Activated naive CD4-positive, alpha-beta T cell treated with anti-CD3 and anti-CD28 coated beads for 36 hours (primary cell): ENCODE measurements around the gene ISX. TPM values are rescaled to one million over a fixed set of nuclear protein-coding genes. Genes with fewer than 3 reads are reported as not detected.

Source experiments
- CTCF ChIA-PET: fragments of 350-600 bp; sonication (Branson Sonifier 250); formaldehyde crosslinking; loops from one replicate; lab custom pipeline; 2021; ENCODE audit warnings: antibody characterized with exemption; lab: Charles Lee
- DNase-seq: peaks from one replicate; pipeline ENCODE4 v3.0.0-alpha.2; 2020
- H3K27ac Mint-ChIP-seq: one replicate; pipeline ENCODE4 v1.8.0; 2021; ENCODE audit warnings: mild to moderate bottlenecking, mixed read lengths
- H3K27me3 Mint-ChIP-seq: one replicate; pipeline ENCODE4 v1.8.0; 2021; ENCODE audit warnings: low read depth, mixed read lengths
- H3K36me3 Mint-ChIP-seq: one replicate; pipeline ENCODE4 v1.8.0; 2021; ENCODE audit warnings: low read depth, mixed read lengths
- H3K4me1 Mint-ChIP-seq: one replicate; pipeline ENCODE4 v1.8.0; 2021; ENCODE audit warnings: low read depth, mixed read lengths
- H3K4me3 Mint-ChIP-seq: one replicate; pipeline ENCODE4 v1.8.0; 2021; ENCODE audit warnings: mild to moderate bottlenecking, moderate library complexity, mixed read lengths
- H3K9me3 Mint-ChIP-seq: one replicate; pipeline ENCODE4 v1.8.0; 2021; ENCODE audit warnings: mixed read lengths
- intact Hi-C: fragments of 100-400 bp; cut with micrococcal nuclease; formaldehyde crosslinking; loops from one replicate; pipeline ENCODE4 v1.15.1; 2023
- total RNA-seq, 2 experiments: library from RNA; stranded (reverse); gene quantifications; one replicate each; pipeline ENCODE4 v1.2.3, GENCODE V29; 2021

ISX gene
- total RNA-seq, 2 experiments from 2014 or later = not detected

GRCh38 chr22:35116269-35116668 lies 50.3 kb downstream of the ISX start:
- H3K36me3 Mint-ChIP-seq = no peaks in the 10 kb centered on the region

GRCh38 chr22:35116817-35117216 lies 50.9 kb downstream of the ISX start:
- H3K9me3 Mint-ChIP-seq = no peaks in the 10 kb centered on the region
- no peak overlapping the region for H3K27ac Mint-ChIP-seq
- CTCF ChIA-PET = interaction anchor here (1.9 kb wide), 1 partner anchor 34 kb away, joined by 5 read pairs; no protein-coding TSS in a partner anchor
- H3K27me3 Mint-ChIP-seq = no peaks in the 10 kb centered on the region
- no peaks in the 10 kb centered on the region for H3K36me3 Mint-ChIP-seq
- no peaks in the 10 kb centered on the region for H3K4me1 Mint-ChIP-seq
- H3K4me3 Mint-ChIP-seq = no peak overlapping the region
- intact Hi-C loops = no loop called here
- DNase-seq = no peak

More at GRCh38 chr22:35116269-35116668, 50.3 kb downstream of the ISX start:
- CTCF ChIA-PET = no interaction called here
- no peak for DNase-seq
- no peaks in the 10 kb centered on the region for H3K27me3 Mint-ChIP-seq
- no peak overlapping the region for H3K27ac Mint-ChIP-seq
- no peaks in the 10 kb centered on the region for H3K4me1 Mint-ChIP-seq
- no peaks in the 10 kb centered on the region for H3K9me3 Mint-ChIP-seq
- H3K4me3 Mint-ChIP-seq = no peak overlapping the region
- intact Hi-C loops = no loop called here

DNA sequence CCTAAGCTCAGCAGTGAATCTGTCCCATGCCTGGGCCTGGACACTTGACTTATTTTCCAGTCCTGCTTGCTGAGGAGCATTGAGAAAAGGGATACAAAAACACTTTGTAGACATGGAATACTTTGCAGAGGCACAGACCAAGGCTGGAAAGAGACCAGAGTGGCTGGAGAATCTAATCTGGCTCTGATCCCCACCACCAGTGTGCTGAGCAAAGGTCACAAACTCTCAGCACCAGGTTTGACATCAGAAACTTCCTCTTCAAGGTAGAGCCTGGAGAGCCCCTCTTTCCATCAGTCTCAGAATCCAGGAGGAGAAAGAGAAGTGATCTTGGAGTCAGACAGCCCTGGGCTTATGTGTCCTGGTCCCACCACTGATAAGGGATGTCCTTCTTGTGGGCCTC lies 53.5 kb downstream of the ISX start:
- no peak for DNase-seq
- no peak overlapping the region for H3K4me3 Mint-ChIP-seq
- no peaks in the 10 kb centered on the region for H3K36me3 Mint-ChIP-seq
- no peaks in the 10 kb centered on the region for H3K4me1 Mint-ChIP-seq
- no peak overlapping the region for H3K27ac Mint-ChIP-seq
- CTCF ChIA-PET = interaction anchor here (1.6 kb wide), 1 partner anchor 27 kb away, joined by 3 read pairs; no protein-coding TSS in a partner anchor
- H3K27me3 Mint-ChIP-seq = peaks cover 3% of the 10 kb centered on the region
- H3K9me3 Mint-ChIP-seq = no peaks in the 10 kb centered on the region
- intact Hi-C loops = no loop called here

- DNase-seq = no peak
- Mint-ChIP-seq H3K4me1 (no peaks in the 10 kb centered on the region), H3K4me3 (no peak overlapping the region), H3K27ac (no peak overlapping the region), H3K36me3 (no peaks in the 10 kb centered on the region), H3K9me3 (no peaks in the 10 kb centered on the region), H3K27me3 (peaks cover 14% of the 10 kb centered on the region)
- CTCF ChIA-PET = no interaction called here
- intact Hi-C loops = no loop called here
These were observed 58.8 kb downstream of the ISX start for GRCh38 chr22:35124691-35125219.

GRCh38 chr22:35126993-35127392 lies 61.0 kb downstream of the ISX start:
- Mint-ChIP-seq H3K4me3 (no peak overlapping the region), H3K9me3 (no peaks in the 10 kb centered on the region), H3K27ac (no peak overlapping the region), H3K27me3 (peaks cover 19% of the 10 kb centered on the region), H3K4me1 (no peaks in the 10 kb centered on the region), H3K36me3 (no peaks in the 10 kb centered on the region)
- no peak for DNase-seq
- intact Hi-C loops = no loop called here
- CTCF ChIA-PET = no interaction called here

GRCh38 chr22:35128637-35129036 lies 62.7 kb downstream of the ISX start:
- H3K27ac Mint-ChIP-seq = no peak overlapping the region
- H3K4me1 Mint-ChIP-seq = no peaks in the 10 kb centered on the region
- intact Hi-C loops = no loop called here
- CTCF ChIA-PET = no interaction called here
- no peak overlapping the region for H3K4me3 Mint-ChIP-seq
- peaks cover 28% of the 10 kb centered on the region for H3K27me3 Mint-ChIP-seq
- no peaks in the 10 kb centered on the region for H3K36me3 Mint-ChIP-seq
- DNase-seq = no peak
- no peaks in the 10 kb centered on the region for H3K9me3 Mint-ChIP-seq

- Mint-ChIP-seq H3K27ac (no peak overlapping the region), H3K27me3 (peaks cover 28% of the 10 kb centered on the region), H3K4me1 (no peaks in the 10 kb centered on the region), H3K36me3 (no peaks in the 10 kb centered on the region), H3K4me3 (no peak overlapping the region), H3K9me3 (no peaks in the 10 kb centered on the region)
- intact Hi-C loops = no loop called here
- no peak for DNase-seq
- CTCF ChIA-PET = interaction anchor here (0.9 to 1.1 kb wide), 2 partner anchors 19 to 23 kb away, joined by 3 to 4 read pairs; no protein-coding TSS in a partner anchor
These were observed 65.6 kb downstream of the ISX start for GRCh38 chr22:35131525-35132000.

GRCh38 chr22:35132568-35132967 lies 66.6 kb downstream of the ISX start:
- no peaks in the 10 kb centered on the region for H3K36me3 Mint-ChIP-seq
- H3K27ac Mint-ChIP-seq = no peak overlapping the region
- H3K4me3 Mint-ChIP-seq = no peak overlapping the region
- intact Hi-C loops = no loop called here
- H3K9me3 Mint-ChIP-seq = no peaks in the 10 kb centered on the region
- CTCF ChIA-PET = interaction anchor here (1.1 kb wide), 1 partner anchor 18 kb away, joined by 4 read pairs; no protein-coding TSS in a partner anchor
- DNase-seq = no peak
- peaks cover 26% of the 10 kb centered on the region for H3K27me3 Mint-ChIP-seq
- H3K4me1 Mint-ChIP-seq = no peaks in the 10 kb centered on the region

DNA sequence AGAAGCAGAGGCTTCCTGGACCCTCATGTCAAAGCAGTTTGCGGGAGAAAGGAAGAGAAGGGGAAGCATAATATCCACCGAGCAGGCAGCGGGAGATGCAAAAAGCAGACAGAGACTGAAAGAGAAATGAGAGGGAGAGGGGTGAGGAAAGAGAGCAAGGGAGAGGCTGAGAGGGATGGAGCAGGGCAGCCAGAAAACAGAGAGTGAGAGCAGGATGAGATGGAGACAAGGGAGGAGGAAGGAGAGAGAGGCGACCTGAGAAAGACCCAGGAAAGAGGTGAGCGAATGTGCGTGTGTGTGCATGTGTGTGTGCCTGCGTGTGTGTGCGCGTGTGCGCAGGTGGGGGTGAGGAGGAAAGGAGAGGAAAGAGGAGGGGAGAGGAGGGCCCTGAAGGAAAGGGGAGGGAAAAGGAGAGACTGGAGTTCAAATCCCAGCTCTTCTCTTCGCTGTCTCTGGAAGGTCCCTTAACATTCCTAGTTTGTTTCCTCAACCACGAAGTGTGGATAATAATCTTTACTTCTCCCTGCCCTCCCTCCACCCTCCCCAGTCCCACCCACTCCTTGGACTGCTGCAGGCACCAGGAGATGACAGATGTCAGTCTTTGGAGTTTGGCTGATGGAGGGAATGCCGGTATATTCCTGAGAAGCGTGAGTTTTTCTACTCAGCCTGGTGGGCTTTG lies 67.9 kb downstream of the ISX start:
- CTCF ChIA-PET = no interaction called here
- no peaks in the 10 kb centered on the region for H3K4me1 Mint-ChIP-seq
- H3K36me3 Mint-ChIP-seq = no peaks in the 10 kb centered on the region
- no peak for DNase-seq
- no peak overlapping the region for H3K4me3 Mint-ChIP-seq
- intact Hi-C loops = no loop called here
- H3K9me3 Mint-ChIP-seq = no peaks in the 10 kb centered on the region
- no peak overlapping the region for H3K27ac Mint-ChIP-seq
- H3K27me3 Mint-ChIP-seq = peaks cover 21% of the 10 kb centered on the region

- CTCF ChIA-PET = no interaction called here
- intact Hi-C loops = no loop called here
- Mint-ChIP-seq H3K36me3 (no peaks in the 10 kb centered on the region), H3K4me1 (no peaks in the 10 kb centered on the region), H3K4me3 (no peak overlapping the region), H3K27me3 (peaks cover 20% of the 10 kb centered on the region), H3K9me3 (no peaks in the 10 kb centered on the region), H3K27ac (no peak overlapping the region)
- no peak for DNase-seq
These were observed 68.7 kb downstream of the ISX start for GRCh38 chr22:35134637-35135036.

DNA sequence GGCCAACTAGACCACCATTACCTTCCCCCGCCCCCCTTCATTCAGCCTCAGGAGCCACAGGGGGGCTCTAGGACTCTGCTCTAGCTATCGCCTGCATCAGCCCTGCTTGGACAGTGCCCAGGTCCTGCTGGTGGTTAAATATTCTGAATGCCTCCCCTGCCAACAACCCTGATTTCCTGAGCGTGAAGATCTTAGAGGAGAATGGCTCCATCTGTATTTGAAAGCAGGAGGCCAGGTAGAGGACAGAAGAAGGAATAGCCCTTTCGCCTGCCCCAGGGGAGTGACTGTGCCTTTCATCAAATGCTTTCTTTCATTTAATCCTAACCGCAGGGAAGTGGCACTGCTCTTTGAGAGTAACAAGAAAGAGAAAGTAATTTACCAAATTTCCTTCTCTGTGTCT lies 69.2 kb downstream of the ISX start:
- no peak for DNase-seq
- Mint-ChIP-seq H3K36me3 (no peaks in the 10 kb centered on the region), H3K27ac (no peak overlapping the region), H3K27me3 (peaks cover 20% of the 10 kb centered on the region), H3K4me3 (no peak overlapping the region), H3K4me1 (no peaks in the 10 kb centered on the region), H3K9me3 (no peaks in the 10 kb centered on the region)
- CTCF ChIA-PET = no interaction called here
- intact Hi-C loops = no loop called here
